Measurements from ENCODE around the gene TMEM259. TPM values are rescaled to one million over a fixed set of nuclear protein-coding genes. Genes with fewer than 3 reads are reported as not detected.

The TMEM259 gene
- total RNA-seq, 6 experiments from 2014 or later = 82.6 to 180 (median 93.2) TPM

GRCh38 chr19:988081-988480 lies 32.8 kb downstream of the TMEM259 start:
- intact Hi-C loops (cut with DNase I) = loop anchor here in 1 of 2 donors (10.0 kb wide), 1 partner anchor 223 kb away; no protein-coding TSS in a partner anchor
- 100% methylated on average over 1 of the region's 14 CpGs for WGBS (ENCODE audit: insufficient coverage, low coverage, low lambda C conversion rate, missing lambda C conversion rate)
- Histone ChIP-seq H3K9me3 (no peaks in the 10 kb centered on the region), H3K27ac (no peak overlapping the region), H3K4me3 (no peak overlapping the region), H3K4me1 (peaks cover 0 to 17% (median 8%) of the 10 kb centered on the region in 4 donors), H3K36me3 (peaks cover 0 to 9% (median 0%) of the 10 kb centered on the region in 4 donors), H3K27me3 (no peaks in the 10 kb centered on the region)
- DNase-seq (peak in 1 of 3 donors; percentile 16), ATAC-seq (no peak)
- TF ChIP-seq CTCF (IDR thresholded peaks at IDR 0.05) = no peak
- no peak for TF ChIP-seq POLR2A (IDR thresholded peaks at IDR 0.05)

- DNase-seq = no peak
- 80% methylated on average over 1 of the region's 14 CpGs for WGBS (ENCODE audit: insufficient coverage, low coverage, low lambda C conversion rate, missing lambda C conversion rate)
- TF ChIP-seq CTCF (IDR thresholded peaks at IDR 0.05) (no peak), POLR2A (IDR thresholded peaks at IDR 0.05) (no peak)
- Histone ChIP-seq H3K4me1 (peaks cover 0 to 20% (median 6%) of the 10 kb centered on the region in 4 donors), H3K4me3 (no peak overlapping the region), H3K27me3 (no peaks in the 10 kb centered on the region), H3K36me3 (peaks cover 0 to 9% (median 0%) of the 10 kb centered on the region in 4 donors), H3K27ac (no peak overlapping the region), H3K9me3 (no peaks in the 10 kb centered on the region)
- ATAC-seq = no peak
- intact Hi-C loops (cut with DNase I) = loop anchor here in 1 of 2 donors (10.0 kb wide), 1 partner anchor 221 kb away; no protein-coding TSS in a partner anchor
Measured at GRCh38 chr19:986083-986482, 34.8 kb downstream of the TMEM259 start.

- peak; percentile 83 to 90 (median 86) for ATAC-seq
- Histone ChIP-seq H3K4me1 (peaks cover 0 to 30% (median 13%) of the 10 kb centered on the region in 4 donors), H3K27ac (peak within 1 kb of the TSS; percentile 67 to 86 (median 77)), H3K4me3 (peak within 1 kb of the TSS; percentile 64 to 97 (median 95)), H3K9me3 (no peaks in the 10 kb centered on the region), H3K36me3 (peaks cover 0 to 9% (median 0%) of the 10 kb centered on the region in 4 donors), H3K27me3 (no peaks in the 10 kb centered on the region)
- TF ChIP-seq CTCF (IDR thresholded peaks at IDR 0.05) (peak in 3 of 4 donors; percentile 22 to 37 (median 28)), POLR2A (IDR thresholded peaks at IDR 0.05) (peak; percentile 81)
- DNase-seq = peak; percentile 95 to 97 (median 96)
- WGBS (ENCODE audit: insufficient coverage, low coverage, low lambda C conversion rate, missing lambda C conversion rate) = 0% methylated on average over 7 of the region's 78 CpGs
- intact Hi-C loops (cut with DNase I) = loop anchor here (5.0 to 10.0 kb wide), 2 partner anchors 62 to 220 kb away; no protein-coding TSS in a partner anchor
Measured at GRCh38 chr19:984165-984967, 36.6 kb downstream of the TMEM259 start, which contains the start of gene WDR18. Gene WDR18, plus strand, starts transcription at chr19:984345. Its CDS starts 9 bp downstream, at chr19:984354.

- DNase-seq (peak; percentile 75 to 77 (median 77)), ATAC-seq (peak; percentile 72 to 87 (median 80))
- under 1% methylated on average over 7 of the region's 46 CpGs for WGBS (ENCODE audit: insufficient coverage, low coverage, low lambda C conversion rate, missing lambda C conversion rate)
- Histone ChIP-seq H3K27ac (peak overlapping the region in 1 of 3 donors; percentile 22), H3K27me3 (no peaks in the 10 kb centered on the region), H3K4me3 (peak overlapping the region in 2 of 3 donors; percentile 34 to 39), H3K9me3 (no peaks in the 10 kb centered on the region), H3K36me3 (peaks cover 0 to 9% (median 0%) of the 10 kb centered on the region in 4 donors), H3K4me1 (peaks cover 0 to 30% (median 13%) of the 10 kb centered on the region in 4 donors)
- intact Hi-C loops (cut with DNase I) = loop anchor here (5.0 to 10.0 kb wide), 2 partner anchors 60 to 218 kb away; no protein-coding TSS in a partner anchor
- peak; percentile 96 to 99 (median 98) for TF ChIP-seq CTCF (IDR thresholded peaks at IDR 0.05)
- no peak for TF ChIP-seq POLR2A (IDR thresholded peaks at IDR 0.05)
Measured at GRCh38 chr19:982567-983170, 38.3 kb downstream of the TMEM259 start.
